Testis (tissue), 3 donors: ENCODE data around the gene LMBRD1. TPM values are rescaled to one million over a fixed set of nuclear protein-coding genes. Genes with fewer than 3 reads are reported as not detected.

Experiments used
- DNase-seq: peaks from one replicate; pipeline ENCODE4 v3.0.0-alpha.2; 2019
- H3K27ac ChIP-seq, 2 donors: fragments of 200-600 bp; sonication (generic); one replicate each; pipeline ENCODE4 v1.5.1; 2019
- H3K27me3 ChIP-seq: fragments of 200-600 bp; sonication (generic); one replicate; pipeline ENCODE4 v1.5.1; 2019
- H3K36me3 ChIP-seq: fragments of 200-600 bp; sonication (generic); one replicate; pipeline ENCODE4 v1.5.1; 2017; ENCODE audit warnings: low read depth; ENCODE audit errors: missing control alignments
- H3K4me1 ChIP-seq: fragments of 200-600 bp; sonication (generic); one replicate; pipeline ENCODE4 v1.5.1; 2019
- H3K4me3 ChIP-seq, 2 donors: fragments of 200-600 bp; sonication (generic); one replicate each; pipeline ENCODE4 v1.5.1; 2017 to 2019
- H3K9me3 ChIP-seq: fragments of 200-600 bp; sonication (generic); one replicate; pipeline ENCODE4 v1.5.1; 2017
- CTCF ChIP-seq, 3 experiments: fragments of 450-650 bp in 2 of 3; fragments of 200-600 bp in 1 of 3; sonication (generic) in 1 of 3; IDR thresholded peaks; one replicate each; pipeline ENCODE4 v1.5.1; 2016 to 2019; ENCODE audit warnings: antibody characterized with exemption in 3 of 3, mild to moderate bottlenecking in 2 of 3, moderate library complexity in 1 of 3
- POLR2A ChIP-seq: fragments of 450-650 bp; IDR thresholded peaks from one replicate; pipeline ENCODE4 v1.6.1; 2017; ENCODE audit warnings: antibody characterized with exemption, mild to moderate bottlenecking, moderate library complexity
- WGBS, 2 donors: methylation state at CpG; one replicate each; pipeline ENCODE4 v1.1.5; 2018; 5-methylcytosine and 5-hydroxymethylcytosine counted together
- intact Hi-C: fragments of 100-400 bp; cut with DNase I; formaldehyde crosslinking; loops from one replicate; pipeline ENCODE4 v1.15.1; 2023; ENCODE audit warnings: low total_unique reads
- polyA plus RNA-seq: library from polyadenylated mRNA; stranded (reverse); fragments of 350-450 nt; fragmentation: Illumina TruSeq; extraction: RNeasy Lipid Tissue Mini Kit (QIAGEN cat#74804); gene quantifications from one replicate; pipeline ENCODE4 v1.2.3, GENCODE V29; 2014; ENCODE audit warnings: low read depth, low replicate concordance; ENCODE audit not compliant: insufficient read depth
- total RNA-seq, 2 donors: library from RNA; depleted of rRNA; stranded (reverse); fragments of >200 nt; gene quantifications; one replicate each; pipeline ENCODE4 v1.2.3, GENCODE V29; 2016

The LMBRD1 gene
- total and polyA plus RNA-seq, 3 donors from 2014 or later: 43.0 to 54.4 (median 49.2) TPM

- WGBS, 2 donors: 73 to 86% methylated on average over 3 of the region's 3 CpGs
- DNase-seq: no peak
These were observed 19.8 kb upstream of the LMBRD1 start for GRCh38 chr6:69816569-69816968.

DNA sequence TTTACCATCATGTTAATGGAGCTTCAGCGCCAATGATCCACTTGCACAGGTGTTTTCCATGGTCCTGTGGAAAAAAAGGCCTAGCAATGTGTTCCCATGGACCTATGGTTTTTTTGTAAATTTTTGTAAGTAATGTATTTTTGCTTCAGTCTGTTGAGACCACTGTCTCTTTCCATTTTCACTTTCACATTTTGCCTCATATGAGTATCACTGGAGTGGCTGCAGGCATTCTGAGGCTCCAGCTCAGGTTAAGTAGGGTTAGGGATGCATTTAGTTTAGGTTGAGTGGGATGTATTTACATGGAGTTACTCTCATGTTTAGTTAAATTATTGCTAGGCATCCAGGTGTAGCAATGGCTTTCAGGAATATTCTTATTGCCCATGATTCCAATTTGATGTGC is 19.2 kb upstream of the LMBRD1 start:
- H3K9me3 ChIP-seq: no peaks in the 10 kb centered on the region
- DNase-seq: no peak
- H3K27ac ChIP-seq: no peak overlapping the region
- WGBS, 2 donors: 96 to 100% methylated on average over 1 of the region's 1 CpG
- intact Hi-C loops: no loop called here
- H3K4me3 ChIP-seq: no peak overlapping the region
- H3K4me1 ChIP-seq: no peaks in the 10 kb centered on the region
- TF ChIP-seq POLR2A: no peak
- H3K36me3 ChIP-seq: no peaks in the 10 kb centered on the region
- H3K27me3 ChIP-seq: no peaks in the 10 kb centered on the region

More at GRCh38 chr6:69816569-69816968, 19.8 kb upstream of the LMBRD1 start:
- H3K27me3 ChIP-seq: no peaks in the 10 kb centered on the region
- H3K36me3 ChIP-seq: no peaks in the 10 kb centered on the region
- no peak overlapping the region for H3K27ac ChIP-seq
- intact Hi-C loops: no loop called here
- TF ChIP-seq POLR2A (no peak), CTCF (IDR thresholded peaks at IDR 0.05) (no peak)
- H3K4me1 ChIP-seq: no peaks in the 10 kb centered on the region
- H3K9me3 ChIP-seq: no peaks in the 10 kb centered on the region
- H3K4me3 ChIP-seq: no peak overlapping the region

DNA sequence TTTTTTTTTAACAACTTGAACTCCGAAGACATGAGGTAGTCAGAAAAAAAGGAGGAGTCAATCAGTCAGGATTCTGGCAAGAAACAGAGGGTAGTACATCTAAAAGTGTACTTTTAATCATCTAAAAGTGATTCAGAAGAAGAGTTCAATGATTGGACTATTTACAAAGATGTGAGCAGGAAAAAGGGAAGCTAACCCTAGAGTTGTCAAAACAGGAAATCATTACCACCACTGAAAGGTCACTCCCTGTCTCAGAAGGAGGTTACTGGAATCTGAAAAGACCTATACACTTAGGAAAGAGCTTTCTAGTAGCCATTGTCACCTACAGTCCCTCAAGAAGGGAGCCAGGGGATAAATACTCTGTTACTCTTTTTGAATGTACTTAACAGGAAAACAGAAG is 16.7 kb upstream of the LMBRD1 start:
- TF ChIP-seq POLR2A (no peak), CTCF (IDR thresholded peaks at IDR 0.05) (no peak)
- Histone ChIP-seq H3K27me3 (no peaks in the 10 kb centered on the region), H3K4me1 (no peaks in the 10 kb centered on the region), H3K9me3 (no peaks in the 10 kb centered on the region), H3K4me3 (no peak overlapping the region), H3K36me3 (no peaks in the 10 kb centered on the region), H3K27ac (no peak overlapping the region)
- 80 to 84% methylated on average over 1 of the region's 1 CpG for WGBS, 2 donors
- DNase-seq: no peak
- intact Hi-C loops: no loop called here

DNA sequence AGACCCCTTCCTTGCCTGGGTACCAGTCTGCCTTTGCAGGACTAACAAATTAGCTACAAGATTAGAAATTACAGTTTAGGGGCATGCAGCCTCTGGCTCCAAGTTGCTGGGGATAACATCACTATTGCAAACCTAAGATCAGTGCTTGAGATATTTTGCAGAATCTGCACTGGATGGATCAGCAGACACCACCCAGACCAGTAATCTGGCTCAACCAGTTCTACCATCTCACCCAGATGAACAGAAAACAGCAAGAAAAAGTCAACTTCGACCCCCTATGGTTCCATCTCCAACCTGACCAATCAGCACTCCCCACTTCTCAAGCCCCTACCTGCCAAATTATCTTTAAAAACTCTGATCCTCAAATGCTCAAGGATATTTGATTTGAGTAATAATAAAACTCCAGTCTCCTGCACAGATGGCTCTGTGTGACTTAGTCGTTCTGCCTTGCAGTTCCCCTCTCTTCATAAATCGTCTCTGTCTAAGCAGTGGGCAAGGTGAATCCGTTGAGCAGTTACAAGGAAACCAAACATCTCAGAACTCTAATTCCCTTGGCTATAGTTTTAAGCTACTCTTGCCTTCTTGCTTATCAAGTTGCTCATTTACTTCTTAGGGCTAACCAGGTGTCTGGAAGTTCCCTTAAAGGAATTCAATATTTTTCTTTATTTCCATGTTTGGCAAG is 16.1 kb upstream of the LMBRD1 start:
- Histone ChIP-seq H3K27me3 (no peaks in the 10 kb centered on the region), H3K36me3 (no peaks in the 10 kb centered on the region), H3K9me3 (no peaks in the 10 kb centered on the region), H3K27ac (no peak overlapping the region), H3K4me1 (no peaks in the 10 kb centered on the region), H3K4me3 (no peak overlapping the region)
- 69 to 75% methylated on average over 4 of the region's 4 CpGs for WGBS, 2 donors
- intact Hi-C loops: no loop called here
- DNase-seq: no peak
- TF ChIP-seq CTCF (IDR thresholded peaks at IDR 0.05) (no peak), POLR2A (no peak)

DNA sequence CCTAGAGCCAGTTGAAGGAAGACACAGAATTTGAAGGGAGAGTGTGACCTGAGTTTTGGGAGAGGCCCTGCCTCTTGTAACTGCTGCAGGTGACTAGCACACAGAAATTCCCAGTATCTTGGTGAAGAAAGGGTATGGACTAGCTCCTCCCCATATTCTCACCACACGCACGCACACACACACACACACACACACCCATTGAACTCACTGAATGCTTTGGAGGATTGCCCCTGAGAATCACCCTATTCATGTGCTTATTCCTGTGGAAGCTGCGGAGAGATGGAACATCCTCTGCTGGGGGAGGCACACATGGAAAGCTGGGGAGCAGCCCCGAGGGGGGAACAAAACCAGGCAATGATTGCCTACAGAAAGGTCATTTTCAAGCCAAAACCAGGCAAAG is 6.2 kb upstream of the LMBRD1 start:
- no peak for DNase-seq
- TF ChIP-seq CTCF (IDR thresholded peaks at IDR 0.05) (no peak), POLR2A (no peak)
- Histone ChIP-seq H3K27ac (no peak overlapping the region), H3K4me3 (no peak overlapping the region), H3K36me3 (no peaks in the 10 kb centered on the region), H3K27me3 (no peaks in the 10 kb centered on the region), H3K4me1 (no peaks in the 10 kb centered on the region), H3K9me3 (no peaks in the 10 kb centered on the region)
- WGBS, 2 donors: 63 to 76% methylated on average over 4 of the region's 4 CpGs
- intact Hi-C loops: no loop called here
